ENCODE results near the gene RFESD. TPM values are rescaled to one million over a fixed set of nuclear protein-coding genes. Genes with fewer than 3 reads are reported as not detected.

The RFESD gene
- total and polyA plus RNA-seq, 8 donors: 1.7 to 3.2 (median 2.0) TPM; not detected in 4

- 90 to 98% (median 96%) methylated on average over 1 of the region's 1 CpG for WGBS, 5 donors
- Histone ChIP-seq H3K27me3 (no peaks in the 10 kb centered on the region), H3K27ac (no peak overlapping the region), H3K4me3 (no peak overlapping the region), H3K9me3 (no peaks in the 10 kb centered on the region), H3K36me3 (peaks cover 5 to 20% (median 12%) of the 10 kb centered on the region in 4 donors), H3K4me1 (no peaks in the 10 kb centered on the region)
- DNase-seq: no peak
- no peak for TF ChIP-seq POLR2A (IDR thresholded peaks at IDR 0.05)
- TF ChIP-seq POLR2AphosphoS5 (IDR thresholded peaks at IDR 0.05): no peak
- TF ChIP-seq CTCF (IDR thresholded peaks at IDR 0.05): no peak
- no peak for TF ChIP-seq EP300 (IDR thresholded peaks at IDR 0.05)
- intact Hi-C loops (cut with DNase I; ENCODE audit: low total_unique reads): no loop called here
Measured at GRCh38 chr5:95606419-95606818, 40.2 kb upstream of the RFESD start.

- intact Hi-C loops (cut with DNase I; ENCODE audit: low total_unique reads): no loop called here
Measured at GRCh38 chr5:95609711-95610110, 36.9 kb upstream of the RFESD start.

GRCh38 chr5:95610546-95610945, 36.0 kb upstream of the RFESD start:
- H3K36me3 ChIP-seq: no peaks in the 10 kb centered on the region
- no peaks in the 10 kb centered on the region for H3K27me3 ChIP-seq
- no peak for DNase-seq
- intact Hi-C loops (cut with DNase I; ENCODE audit: low total_unique reads): no loop called here
- H3K27ac ChIP-seq: no peak overlapping the region
- H3K4me3 ChIP-seq: no peak overlapping the region
- TF ChIP-seq CTCF (IDR thresholded peaks at IDR 0.05) (no peak), POLR2AphosphoS5 (IDR thresholded peaks at IDR 0.05) (no peak), POLR2A (IDR thresholded peaks at IDR 0.05) (no peak), EP300 (IDR thresholded peaks at IDR 0.05) (no peak)
- 93 to 95% (median 95%) methylated on average over 7 of the region's 7 CpGs for WGBS, 5 donors
- H3K9me3 ChIP-seq: peaks cover 0 to 15% (median 4%) of the 10 kb centered on the region in 4 donors
- H3K4me1 ChIP-seq: no peaks in the 10 kb centered on the region

More at GRCh38 chr5:95609711-95610110, 36.9 kb upstream of the RFESD start:
- Histone ChIP-seq H3K9me3 (peaks cover 0 to 15% (median 4%) of the 10 kb centered on the region in 4 donors), H3K27me3 (no peaks in the 10 kb centered on the region), H3K4me1 (no peaks in the 10 kb centered on the region), H3K27ac (no peak overlapping the region), H3K4me3 (no peak overlapping the region), H3K36me3 (no peaks in the 10 kb centered on the region)
- DNase-seq: no peak
- 22 to 35% (median 29%) methylated on average over 3 of the region's 3 CpGs for WGBS, 5 donors
- TF ChIP-seq EP300 (IDR thresholded peaks at IDR 0.05) (no peak), POLR2A (IDR thresholded peaks at IDR 0.05) (no peak), POLR2AphosphoS5 (IDR thresholded peaks at IDR 0.05) (no peak), CTCF (IDR thresholded peaks at IDR 0.05) (no peak)

GRCh38 chr5:95611396-95611795, 35.2 kb upstream of the RFESD start:
- WGBS, 5 donors: 89 to 95% (median 93%) methylated on average over 3 of the region's 3 CpGs
- no peaks in the 10 kb centered on the region for H3K4me1 ChIP-seq
- H3K36me3 ChIP-seq: no peaks in the 10 kb centered on the region
- TF ChIP-seq CTCF (IDR thresholded peaks at IDR 0.05): no peak
- TF ChIP-seq POLR2AphosphoS5 (IDR thresholded peaks at IDR 0.05): no peak
- TF ChIP-seq EP300 (IDR thresholded peaks at IDR 0.05): no peak
- no peak for TF ChIP-seq POLR2A (IDR thresholded peaks at IDR 0.05)
- DNase-seq: no peak
- no peaks in the 10 kb centered on the region for H3K27me3 ChIP-seq
- intact Hi-C loops (cut with DNase I; ENCODE audit: low total_unique reads): no loop called here
- H3K4me3 ChIP-seq: no peak overlapping the region
- H3K9me3 ChIP-seq: peaks cover 0 to 15% (median 4%) of the 10 kb centered on the region in 4 donors
- no peak overlapping the region for H3K27ac ChIP-seq

All from stomach (tissue), 9 donors.